Ramos (cell line): ENCODE measurements around the gene OR2V2.
"Not testable (repeated sequence)": the region's sequence is repeated elsewhere in the genome, so short reads cannot be mapped to it uniquely, and the experiment has no call there.

Experiments used
- in situ Hi-C: fragments of 300-500 bp; cut with MboI; formaldehyde crosslinking; loops from one replicate; pipeline ENCODE4 v1.14.3; 2022; ENCODE audit warnings: low sequenced_read_pairs; ENCODE audit not compliant: unreplicated experiment

The OR2V2 gene, protein sequence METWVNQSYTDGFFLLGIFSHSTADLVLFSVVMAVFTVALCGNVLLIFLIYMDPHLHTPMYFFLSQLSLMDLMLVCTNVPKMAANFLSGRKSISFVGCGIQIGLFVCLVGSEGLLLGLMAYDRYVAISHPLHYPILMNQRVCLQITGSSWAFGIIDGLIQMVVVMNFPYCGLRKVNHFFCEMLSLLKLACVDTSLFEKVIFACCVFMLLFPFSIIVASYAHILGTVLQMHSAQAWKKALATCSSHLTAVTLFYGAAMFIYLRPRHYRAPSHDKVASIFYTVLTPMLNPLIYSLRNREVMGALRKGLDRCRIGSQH

DNA sequence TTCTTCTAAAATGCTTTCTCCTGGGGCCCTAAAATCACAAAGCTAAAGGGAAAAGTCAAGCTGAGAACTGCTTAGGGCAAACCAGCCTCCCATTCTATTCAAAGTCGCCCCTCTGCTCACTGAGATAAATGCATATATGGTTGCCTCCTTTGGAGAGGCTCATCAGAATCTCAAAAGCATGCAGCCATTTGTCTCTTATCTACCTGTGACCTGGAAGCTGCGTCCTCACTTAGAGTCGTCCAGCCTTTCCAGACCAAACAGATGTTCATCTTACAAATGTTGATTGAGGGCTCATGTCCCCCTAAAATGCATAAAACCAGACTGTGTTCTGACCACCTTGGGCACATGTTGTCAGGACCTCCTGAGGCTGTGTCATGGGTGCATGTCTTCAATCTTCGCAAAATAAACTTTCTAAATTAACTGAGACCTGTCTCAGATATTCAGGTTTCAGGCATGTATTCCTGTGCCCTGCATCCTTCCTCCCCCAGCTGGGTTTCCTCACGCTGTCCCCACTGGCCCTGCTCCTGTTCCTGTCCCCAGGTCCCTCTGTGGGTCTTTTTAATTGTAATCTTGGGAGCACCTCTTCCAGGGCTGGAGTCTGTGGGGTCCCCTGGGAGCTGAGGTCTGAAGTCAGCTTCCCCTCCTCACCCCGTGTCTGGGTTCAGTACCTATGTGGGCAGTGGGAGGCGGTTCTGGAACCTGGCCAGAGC lies at the start of gene OR2V2:
Gene OR2V2, plus strand, starts transcription at position 660 of the 710 bp plus-strand sequence. CDS start 7,357 bp downstream, outside the sequence.
- in situ Hi-C loops, result not testable (repeated sequence)

- in situ Hi-C loops, result not testable (repeated sequence)
Observed at GRCh38 chr5:181097759-181098491, 49.5 kb upstream of the OR2V2 start.

- in situ Hi-C loops, result no loop called here
Observed at GRCh38 chr5:181098762-181099601, 48.4 kb upstream of the OR2V2 start.

DNA sequence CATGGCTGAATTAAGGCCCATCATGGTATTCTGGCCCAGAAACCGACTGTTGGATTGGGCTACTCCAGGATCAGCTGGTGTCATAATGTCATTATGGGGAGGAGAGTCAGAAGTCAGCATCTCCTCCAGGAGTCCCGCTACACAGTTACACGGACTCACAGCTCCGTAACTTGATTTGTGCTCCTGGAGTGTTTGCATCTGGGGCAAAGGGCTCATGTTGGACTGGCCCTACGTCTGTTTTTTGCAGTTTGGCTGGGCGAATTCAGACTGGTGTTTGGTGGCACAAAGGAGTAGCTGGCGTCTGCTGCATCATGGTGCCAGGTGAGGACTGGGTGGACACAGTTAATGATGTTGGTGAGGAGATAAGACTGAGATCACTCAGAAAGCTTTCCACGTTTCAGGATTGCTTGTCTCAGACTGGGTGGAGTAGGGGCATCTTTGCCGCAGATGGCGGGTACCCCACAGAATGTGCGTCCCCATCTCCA lies 47.7 kb upstream of the OR2V2 start:
- in situ Hi-C loops, result no loop called here

DNA sequence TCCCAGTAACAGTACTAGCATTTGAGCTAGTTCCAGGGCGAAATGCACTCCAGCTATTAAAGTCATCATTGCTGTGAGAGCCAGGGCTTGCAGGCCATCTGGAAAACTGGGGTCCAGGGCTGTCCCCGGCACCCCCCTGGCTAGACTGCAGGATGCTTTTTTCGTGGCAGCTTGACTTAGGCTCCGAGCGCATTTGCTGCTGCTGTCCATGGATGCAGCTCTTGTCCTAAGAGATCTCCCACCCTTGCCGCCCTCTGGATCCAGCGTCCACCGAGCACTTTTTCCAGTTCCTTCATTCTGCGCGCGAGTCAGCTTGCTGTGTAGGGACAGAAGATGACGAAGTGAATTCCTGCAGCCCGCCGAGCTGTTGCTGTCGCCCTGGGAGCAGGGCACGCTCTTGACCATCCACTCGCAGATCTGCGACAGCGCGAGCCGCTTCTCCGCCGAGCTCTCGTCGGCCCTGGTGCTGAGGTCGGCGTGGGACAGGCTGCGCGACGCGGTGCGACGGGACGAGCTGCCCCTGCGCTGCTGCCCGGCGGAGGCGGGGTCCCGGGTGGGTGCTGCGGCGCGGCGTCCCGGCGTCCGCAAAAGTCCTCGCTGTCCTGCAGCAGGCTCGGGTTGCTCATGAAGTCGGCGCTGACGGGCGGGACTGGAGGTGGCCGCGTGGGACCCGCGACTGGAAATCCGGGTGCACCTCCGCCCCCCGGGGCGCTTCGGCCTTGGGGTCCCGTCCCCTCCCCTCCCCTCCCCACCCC lies 47.1 kb upstream of the OR2V2 start:
- in situ Hi-C loops, result no loop called here

- in situ Hi-C loops, result not testable (repeated sequence)
Observed at GRCh38 chr5:181101030-181101641, 46.2 kb upstream of the OR2V2 start.

- in situ Hi-C loops, result not testable (repeated sequence)
Observed at GRCh38 chr5:181101930-181102674, 45.3 kb upstream of the OR2V2 start.

GRCh38 chr5:181104259-181104568 lies 43.2 kb upstream of the OR2V2 start:
- in situ Hi-C loops, result not testable (repeated sequence)

DNA sequence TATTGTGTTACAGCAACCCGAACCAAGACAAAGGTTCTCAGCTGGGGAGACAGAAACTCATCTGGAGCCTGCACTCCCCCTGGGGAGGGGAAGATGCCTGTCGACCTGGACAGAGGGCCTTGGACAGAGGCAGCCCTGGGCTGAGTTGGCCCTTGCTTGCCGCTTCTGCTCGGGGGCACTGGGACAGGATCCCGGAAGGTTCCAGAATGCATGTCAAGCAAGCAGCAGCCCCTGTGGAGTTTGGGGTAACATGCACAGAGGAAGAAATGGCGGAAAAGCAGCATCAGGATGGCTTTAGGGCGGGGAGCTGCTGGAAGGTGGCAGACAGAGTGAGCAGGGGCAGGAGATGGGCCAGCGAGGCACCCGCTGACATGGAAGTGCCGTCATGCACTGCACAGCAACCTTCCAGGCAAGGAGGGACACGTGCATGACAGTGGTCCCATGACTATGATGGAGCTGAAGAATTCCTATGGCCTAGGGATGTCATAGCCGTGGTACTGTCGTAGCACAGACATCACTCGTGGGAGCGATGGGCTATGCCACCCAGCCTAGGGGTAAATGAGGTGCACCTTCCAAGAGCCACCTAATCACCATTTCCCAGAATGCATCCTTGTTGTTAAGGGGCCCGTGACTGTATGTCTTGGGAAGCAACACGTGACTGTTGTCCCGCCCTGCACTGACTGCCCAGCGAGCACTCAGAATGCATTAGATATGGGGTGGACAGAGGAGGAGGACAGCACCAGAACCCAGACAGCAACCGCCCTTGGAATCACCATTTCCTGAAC lies 42.6 kb upstream of the OR2V2 start:
- in situ Hi-C loops, result not testable (repeated sequence)

- in situ Hi-C loops, result no loop called here
Observed at GRCh38 chr5:181105391-181106025, 41.9 kb upstream of the OR2V2 start.

- in situ Hi-C loops, result no loop called here
Observed at GRCh38 chr5:181107699-181108098, 39.7 kb upstream of the OR2V2 start.

GRCh38 chr5:181108578-181109165 lies 38.7 kb upstream of the OR2V2 start:
- in situ Hi-C loops, result no loop called here

GRCh38 chr5:181109489-181110013 lies 37.8 kb upstream of the OR2V2 start:
- in situ Hi-C loops, result no loop called here

DNA sequence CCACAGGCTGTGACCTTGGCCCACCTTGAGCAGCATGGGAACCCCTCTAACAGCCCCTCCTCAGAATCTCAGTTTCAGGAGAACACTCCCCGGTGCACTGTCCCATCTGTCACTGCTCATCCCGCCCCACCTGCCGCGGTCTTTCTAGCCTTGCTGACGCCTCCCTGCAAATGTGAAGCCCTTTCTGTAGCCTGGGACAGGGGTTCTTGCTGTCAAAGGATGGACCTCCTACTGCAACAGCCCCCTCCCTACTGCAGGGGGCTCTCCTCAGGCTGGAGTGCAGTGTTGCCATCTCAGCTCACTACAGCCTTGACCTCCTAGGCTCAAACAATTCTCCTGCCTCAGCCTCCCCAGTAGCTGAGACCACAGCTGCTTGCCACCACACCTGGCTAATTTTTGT lies 36.4 kb upstream of the OR2V2 start:
- in situ Hi-C loops, result no loop called here

DNA sequence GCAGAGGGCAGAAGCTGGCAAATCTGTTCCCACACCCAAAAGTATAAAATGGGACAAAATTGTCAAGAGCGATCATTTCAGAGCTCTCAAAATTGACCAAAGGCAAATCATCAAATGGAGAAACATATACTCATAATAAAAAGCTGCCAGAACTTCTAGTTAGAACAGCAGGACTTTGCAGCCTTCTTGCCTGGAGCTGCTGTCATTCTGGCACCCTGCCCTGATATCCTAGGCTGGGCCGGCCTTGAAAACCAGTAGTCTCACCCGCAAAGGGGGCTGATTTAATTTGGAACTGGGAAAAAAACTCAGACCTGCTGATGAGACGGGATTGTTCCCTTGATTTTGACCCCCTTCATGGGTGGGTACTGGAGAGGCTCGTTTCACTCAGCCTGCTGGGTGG lies 34.9 kb upstream of the OR2V2 start:
- in situ Hi-C loops, result no loop called here

- in situ Hi-C loops, result not testable (repeated sequence)
Observed at GRCh38 chr5:181113572-181113971, 33.8 kb upstream of the OR2V2 start.
